ENCODE data around the gene POLD3. TPM values are rescaled to one million over a fixed set of nuclear protein-coding genes. Genes with fewer than 3 reads are reported as not detected.

POLD3 gene
- total RNA-seq, 4 donors from 2014 or later = 13.0 to 14.8 (median 14.3) TPM

GRCh38 chr11:74611369-74611861, 19.0 kb downstream of the POLD3 start:
- H3K27ac ChIP-seq = peak overlapping the region in 1 of 3 donors; percentile 10
- 75 to 80% methylated on average over 2 of the region's 2 CpGs for WGBS, 2 donors

GRCh38 chr11:74612877-74613276, 20.5 kb downstream of the POLD3 start:
- no peaks in the 10 kb centered on the region for H3K27me3 ChIP-seq
- peaks cover 4 to 16% of the 10 kb centered on the region in 2 donors for H3K36me3 ChIP-seq
- intact Hi-C loops (cut with DNase I) = loop anchor here (5.0 kb wide), 1 partner anchor 114 kb away; no protein-coding TSS in a partner anchor
- 67 to 71% methylated on average over 3 of the region's 3 CpGs for WGBS, 2 donors
- no peak overlapping the region for H3K4me3 ChIP-seq (replicated peaks in 1 of 3)
- no peaks in the 10 kb centered on the region for H3K9me3 ChIP-seq
- no peak for TF ChIP-seq POLR2A (IDR thresholded peaks at IDR 0.05)
- TF ChIP-seq CTCF (IDR thresholded peaks at IDR 0.05) = no peak
- no peak overlapping the region for H3K27ac ChIP-seq
- H3K4me1 ChIP-seq = no peaks in the 10 kb centered on the region
- DNase-seq = no peak

More at GRCh38 chr11:74611369-74611861, 19.0 kb downstream of the POLD3 start:
- Histone ChIP-seq H3K27me3 (no peaks in the 10 kb centered on the region), H3K4me3 (replicated peaks in 1 of 3) (no peak overlapping the region), H3K36me3 (peaks cover 4 to 16% of the 10 kb centered on the region in 2 donors), H3K9me3 (no peaks in the 10 kb centered on the region), H3K4me1 (no peaks in the 10 kb centered on the region)
- TF ChIP-seq CTCF (IDR thresholded peaks at IDR 0.05) (peak; percentile 10 to 61 (median 34)), POLR2A (IDR thresholded peaks at IDR 0.05) (no peak)
- DNase-seq = no peak
- intact Hi-C loops (cut with DNase I) = loop anchor here (5.0 kb wide), 1 partner anchor 116 kb away; no protein-coding TSS in a partner anchor

- Histone ChIP-seq H3K27ac (no peak overlapping the region), H3K27me3 (no peaks in the 10 kb centered on the region), H3K9me3 (no peaks in the 10 kb centered on the region), H3K4me3 (replicated peaks in 1 of 3) (no peak overlapping the region), H3K36me3 (peaks cover 10 to 23% of the 10 kb centered on the region in 2 donors), H3K4me1 (no peaks in the 10 kb centered on the region)
- intact Hi-C loops (cut with DNase I) = no loop called here
- WGBS, 2 donors = 84 to 90% methylated on average over 1 of the region's 1 CpG
- no peak for TF ChIP-seq POLR2A (IDR thresholded peaks at IDR 0.05)
- no peak for TF ChIP-seq CTCF (IDR thresholded peaks at IDR 0.05)
- DNase-seq = no peak
Observed at GRCh38 chr11:74615311-74615710, 22.9 kb downstream of the POLD3 start.

- DNase-seq = no peak
- H3K4me1 ChIP-seq = no peaks in the 10 kb centered on the region
- intact Hi-C loops (cut with DNase I) = no loop called here
- H3K36me3 ChIP-seq = peaks cover 10 to 23% of the 10 kb centered on the region in 2 donors
- H3K27ac ChIP-seq = no peak overlapping the region
- no peaks in the 10 kb centered on the region for H3K27me3 ChIP-seq
- TF ChIP-seq CTCF (IDR thresholded peaks at IDR 0.05) = no peak
- TF ChIP-seq POLR2A (IDR thresholded peaks at IDR 0.05) = no peak
- WGBS, 2 donors = 95% methylated on average over 3 of the region's 3 CpGs
- H3K9me3 ChIP-seq = no peaks in the 10 kb centered on the region
- no peak overlapping the region for H3K4me3 ChIP-seq (replicated peaks in 1 of 3)
Observed at GRCh38 chr11:74615988-74616387, 23.6 kb downstream of the POLD3 start.

- WGBS, 2 donors = 83 to 91% methylated on average over 2 of the region's 2 CpGs
- Histone ChIP-seq H3K27ac (no peak overlapping the region), H3K36me3 (peaks cover 6 to 7% of the 10 kb centered on the region in 2 donors), H3K27me3 (no peaks in the 10 kb centered on the region), H3K4me3 (replicated peaks in 1 of 3) (no peak overlapping the region), H3K9me3 (no peaks in the 10 kb centered on the region), H3K4me1 (no peaks in the 10 kb centered on the region)
- no peak for TF ChIP-seq POLR2A (IDR thresholded peaks at IDR 0.05)
- no peak for TF ChIP-seq CTCF (IDR thresholded peaks at IDR 0.05)
- intact Hi-C loops (cut with DNase I) = no loop called here
- no peak for DNase-seq
Observed at GRCh38 chr11:74620531-74620930, 28.1 kb downstream of the POLD3 start.

Measured in thyroid gland (tissue), 4 donors.